ENCODE data around the gene C7orf33. TPM values are rescaled to one million over a fixed set of nuclear protein-coding genes. Genes with fewer than 3 reads are reported as not detected.

C7orf33 gene
- total RNA-seq, 1 experiment from 2014 or later = not detected

GRCh38 chr7:148611692-148612091 is 21.1 kb downstream of the C7orf33 start:
- Histone ChIP-seq H3K9me3 (ENCODE audit: control insufficient read depth, low read depth, low read length) (no peaks in the 10 kb centered on the region), H3K23me2 (ENCODE audit: insufficient read length, low read depth, low read length, poor library complexity, severe bottlenecking) (no peaks in the 10 kb centered on the region), H3K9ac (ENCODE audit: extremely low read depth, insufficient read length, low read length) (no peak overlapping the region), H2BK20ac (ENCODE audit: low read depth, low read length, poor library complexity, severe bottlenecking) (no peak overlapping the region), H3K4ac (ENCODE audit: low read depth, low read length) (no peak overlapping the region), H2BK15ac (ENCODE audit: low read depth, low read length) (no peak overlapping the region), H3K4me2 (ENCODE audit: insufficient read depth, insufficient read length, low read length) (no peak overlapping the region), H4K8ac (replicated peaks; ENCODE audit: insufficient read length, low read depth, low read length) (no peak overlapping the region), H3K79me2 (ENCODE audit: insufficient read depth, low read length) (no peaks in the 10 kb centered on the region), H3K56ac (ENCODE audit: insufficient read length, low read depth, low read length) (no peak overlapping the region), H2BK120ac (ENCODE audit: low read depth, low read length, poor library complexity, severe bottlenecking) (no peak overlapping the region), H3K23ac (ENCODE audit: insufficient read length, low read depth, low read length) (no peak overlapping the region), H3K27me3 (ENCODE audit: insufficient read depth, low read length) (no peaks in the 10 kb centered on the region; the same call in 1 of the 2 replicates), H4K20me1 (ENCODE audit: control insufficient read depth, insufficient read depth, insufficient read length) (no peaks in the 10 kb centered on the region), H3K79me1 (ENCODE audit: insufficient read depth, low read depth, low read length, poor library complexity, severe bottlenecking) (no peaks in the 10 kb centered on the region), H3T11ph (ENCODE audit: low read length) (no peak overlapping the region), H2AFZ (ENCODE audit: low read length) (no peak overlapping the region), H2BK5ac (ENCODE audit: insufficient read length, low read length) (no peak overlapping the region), H3K14ac (ENCODE audit: insufficient read depth, low read length) (no peak overlapping the region), H3K27ac (ENCODE audit: insufficient read length, low read depth, low read length) (no peak overlapping the region), H4K91ac (ENCODE audit: insufficient read length, low read depth, low read length) (no peak overlapping the region), H3K18ac (ENCODE audit: insufficient read length, low read depth, low read length) (no peak overlapping the region), H4K5ac (ENCODE audit: insufficient read length, low read depth, low read length) (no peak overlapping the region), H2AK5ac (ENCODE audit: insufficient read length, low read length) (no peak overlapping the region), H2BK12ac (ENCODE audit: insufficient read length, low read depth, low read length) (no peak overlapping the region), H3K4me1 (ENCODE audit: insufficient read depth, low read length) (peaks cover 5% of the 10 kb centered on the region; the same call in 1 of the 2 replicates)
- peak; percentile 81 for DNase-seq
- H3K27me3 Mint-ChIP-seq (ENCODE audit: low read depth) = peaks cover 5% of the 10 kb centered on the region; the same call in 1 of the 2 replicates
- peak; percentile 68 for TF ChIP-seq CTCF (conservative IDR thresholded peaks at IDR 0.05)
- peaks cover 0 to 2% of the 10 kb centered on the region in 2 experiments; a peak in 3 of 5 replicates for H3K9me3 Mint-ChIP-seq
- no peak overlapping the region; a peak in 1 of 5 replicates for H3K4me3 Mint-ChIP-seq
- H3K27ac Mint-ChIP-seq = no peak overlapping the region; a peak in 1 of 7 replicates
- peaks cover 35 to 39% of the 10 kb centered on the region in 2 experiments for H3K4me1 Mint-ChIP-seq
- H3K36me3 Mint-ChIP-seq (ENCODE audit: insufficient read depth in 1 of 3, low read depth in 3 of 3) = peaks cover 0 to 1% (median 0%) of the 10 kb centered on the region in 3 experiments; a peak in 1 of 7 replicates
- no CpG with 5 or more reads among the region's 4 CpGs for WGBS (ENCODE audit: extremely low coverage, insufficient read length, low lambda C conversion rate)

All from H9 (cell line).